Dendritic cell treated with granulocyte-macrophage colony-stimulating factor and Interleukin-4, amounts not matched to agents 40 ng/mL and 50 ng/mL, for 4 days (primary cell): Measurements from ENCODE around the gene PTPRN2.

Experiments
- H3K27ac Mint-ChIP-seq: one replicate; pipeline ENCODE4 v1.8.0; 2022; ENCODE audit warnings: mild to moderate bottlenecking, mixed read lengths
- H3K27me3 Mint-ChIP-seq: one replicate; pipeline ENCODE4 v1.8.0; 2022; ENCODE audit warnings: mild to moderate bottlenecking, mixed read lengths
- H3K36me3 Mint-ChIP-seq: one replicate; pipeline ENCODE4 v1.8.0; 2022; ENCODE audit warnings: low read depth, mixed read lengths
- H3K4me1 Mint-ChIP-seq: one replicate; pipeline ENCODE4 v1.8.0; 2022; ENCODE audit warnings: low read depth, mixed read lengths
- H3K4me3 Mint-ChIP-seq: one replicate; pipeline ENCODE4 v1.8.0; 2022; ENCODE audit warnings: mild to moderate bottlenecking, moderate library complexity, mixed read lengths
- H3K9me3 Mint-ChIP-seq: one replicate; pipeline ENCODE4 v1.8.0; 2022; ENCODE audit warnings: mixed read lengths
- intact Hi-C: fragments of 100-400 bp; cut with micrococcal nuclease; formaldehyde crosslinking; loops from one replicate; pipeline ENCODE4 v1.15.0; 2022

PTPRN2 gene

GRCh38 chr7:157930441-157930840 is 657.2 kb downstream of the PTPRN2 start:
- H3K4me3 Mint-ChIP-seq: no peak overlapping the region
- H3K27me3 Mint-ChIP-seq: peaks cover 5% of the 10 kb centered on the region
- peaks cover 48% of the 10 kb centered on the region for H3K9me3 Mint-ChIP-seq
- H3K36me3 Mint-ChIP-seq: no peaks in the 10 kb centered on the region
- no peak overlapping the region for H3K27ac Mint-ChIP-seq
- no peaks in the 10 kb centered on the region for H3K4me1 Mint-ChIP-seq
- intact Hi-C loops: no loop called here

GRCh38 chr7:157929671-157930070 is 658.0 kb downstream of the PTPRN2 start:
- peaks cover 5% of the 10 kb centered on the region for H3K27me3 Mint-ChIP-seq
- intact Hi-C loops: no loop called here
- H3K36me3 Mint-ChIP-seq: no peaks in the 10 kb centered on the region

DNA sequence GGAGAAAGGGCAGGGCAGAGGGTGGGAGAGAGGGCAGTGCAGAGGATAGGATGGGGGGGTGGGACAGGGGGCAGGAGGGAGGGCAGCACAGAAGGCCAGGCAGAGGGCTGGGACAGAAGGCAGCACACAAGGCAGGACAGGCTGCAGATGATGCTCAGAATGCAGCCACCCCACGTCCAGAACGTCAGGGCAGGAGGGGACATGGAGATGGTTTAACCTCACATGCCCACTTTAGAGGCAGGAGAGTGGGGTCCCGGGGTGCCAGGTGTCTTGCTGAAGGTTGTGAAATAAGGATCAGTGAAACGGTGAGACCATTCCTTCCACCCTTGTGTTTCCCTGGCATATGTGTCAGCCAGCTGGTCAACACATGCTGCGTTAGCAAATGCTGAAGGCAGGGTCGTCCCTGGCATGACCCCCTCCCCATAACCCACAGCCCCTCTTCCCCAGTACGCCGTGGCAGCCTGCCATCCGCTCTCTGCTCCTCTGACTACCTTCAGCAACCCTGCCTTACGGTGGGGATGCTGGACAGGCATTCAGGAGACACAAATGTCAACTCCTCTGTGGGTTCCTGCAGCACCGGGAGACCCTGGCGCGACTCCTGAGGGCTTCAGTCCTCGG is 658.7 kb downstream of the PTPRN2 start:
- Mint-ChIP-seq H3K36me3 (no peaks in the 10 kb centered on the region), H3K27me3 (peaks cover 5% of the 10 kb centered on the region), H3K4me3 (no peak overlapping the region), H3K9me3 (peaks cover 32% of the 10 kb centered on the region), H3K27ac (no peak overlapping the region), H3K4me1 (no peaks in the 10 kb centered on the region)
- intact Hi-C loops: no loop called here

More at GRCh38 chr7:157929671-157930070, 658.0 kb downstream of the PTPRN2 start:
- Mint-ChIP-seq H3K4me1 (no peaks in the 10 kb centered on the region), H3K9me3 (peaks cover 40% of the 10 kb centered on the region), H3K27ac (no peak overlapping the region), H3K4me3 (no peak overlapping the region)

DNA sequence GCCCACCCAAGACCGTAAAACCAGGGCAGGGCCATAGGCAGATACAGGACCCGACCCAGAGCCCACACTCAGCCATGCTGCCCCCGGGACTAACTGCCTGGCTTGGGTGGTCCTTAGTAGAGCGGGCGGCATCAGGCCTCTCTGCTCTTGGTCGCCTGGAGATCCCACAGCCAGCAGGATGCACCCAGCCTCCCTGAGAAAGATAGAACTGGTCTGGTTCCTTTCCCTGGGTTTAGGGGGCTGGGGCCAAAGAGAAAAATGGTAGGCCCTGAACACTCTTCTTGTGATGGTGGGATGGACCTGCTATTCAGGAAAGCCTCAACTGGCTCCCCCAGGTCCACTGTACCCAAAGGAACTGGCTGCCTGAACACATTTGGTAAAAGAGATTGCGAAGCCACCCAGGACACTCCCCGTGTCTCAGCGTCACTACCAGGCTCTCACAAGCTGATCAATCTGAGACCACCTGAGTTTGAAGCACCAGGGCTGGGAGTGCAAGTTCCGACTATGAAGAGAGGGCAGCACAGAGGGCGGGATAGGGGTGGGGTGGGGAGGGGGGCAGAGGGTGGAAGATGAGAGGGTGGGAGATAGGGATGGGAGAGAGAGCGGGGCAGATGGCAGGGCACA is 659.3 kb downstream of the PTPRN2 start:
- H3K9me3 Mint-ChIP-seq: peaks cover 26% of the 10 kb centered on the region
- H3K27ac Mint-ChIP-seq: no peak overlapping the region
- peaks cover 5% of the 10 kb centered on the region for H3K27me3 Mint-ChIP-seq
- no peaks in the 10 kb centered on the region for H3K36me3 Mint-ChIP-seq
- intact Hi-C loops: no loop called here
- no peak overlapping the region for H3K4me3 Mint-ChIP-seq
- H3K4me1 Mint-ChIP-seq: no peaks in the 10 kb centered on the region

GRCh38 chr7:157927313-157927925 is 660.2 kb downstream of the PTPRN2 start:
- no peak overlapping the region for H3K27ac Mint-ChIP-seq
- intact Hi-C loops: no loop called here
- no peak overlapping the region for H3K4me3 Mint-ChIP-seq
- no peaks in the 10 kb centered on the region for H3K36me3 Mint-ChIP-seq
- no peaks in the 10 kb centered on the region for H3K4me1 Mint-ChIP-seq
- peaks cover 17% of the 10 kb centered on the region for H3K9me3 Mint-ChIP-seq
- peaks cover 5% of the 10 kb centered on the region for H3K27me3 Mint-ChIP-seq

DNA sequence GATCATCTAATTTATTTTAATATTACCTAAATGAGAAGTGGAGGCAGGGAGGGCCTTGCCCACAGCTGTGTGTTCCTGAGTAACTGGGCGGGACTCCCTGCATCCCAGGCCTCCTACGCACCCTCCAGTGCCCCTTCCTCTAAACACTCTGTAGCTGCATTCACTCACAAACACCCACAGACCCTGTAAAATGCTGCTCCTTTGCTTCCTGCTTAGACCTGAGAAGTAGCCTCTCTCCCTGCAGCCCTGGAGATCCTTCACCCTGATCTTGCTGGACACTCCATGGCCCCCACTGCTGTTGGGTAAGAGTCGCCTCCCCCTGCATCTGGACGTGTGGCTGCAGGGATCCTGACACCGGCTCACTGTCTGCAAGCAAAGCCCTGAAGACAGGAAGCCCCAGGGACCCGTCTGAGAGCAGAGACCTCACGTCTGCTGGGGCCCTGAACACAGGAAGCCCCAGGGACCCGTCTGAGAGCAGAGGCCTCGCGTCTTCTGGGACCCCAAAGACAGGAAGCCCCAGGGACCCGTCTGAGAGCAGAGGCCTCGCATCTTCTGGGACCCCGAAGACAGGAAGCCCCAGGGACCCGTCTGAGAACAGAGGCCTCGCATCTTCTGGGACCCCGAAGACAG is 661.0 kb downstream of the PTPRN2 start:
- H3K27me3 Mint-ChIP-seq: peaks cover 5% of the 10 kb centered on the region
- no peak overlapping the region for H3K27ac Mint-ChIP-seq
- peaks cover 10% of the 10 kb centered on the region for H3K9me3 Mint-ChIP-seq
- no peaks in the 10 kb centered on the region for H3K4me1 Mint-ChIP-seq
- no peaks in the 10 kb centered on the region for H3K36me3 Mint-ChIP-seq
- no peak overlapping the region for H3K4me3 Mint-ChIP-seq
- intact Hi-C loops: no loop called here

DNA sequence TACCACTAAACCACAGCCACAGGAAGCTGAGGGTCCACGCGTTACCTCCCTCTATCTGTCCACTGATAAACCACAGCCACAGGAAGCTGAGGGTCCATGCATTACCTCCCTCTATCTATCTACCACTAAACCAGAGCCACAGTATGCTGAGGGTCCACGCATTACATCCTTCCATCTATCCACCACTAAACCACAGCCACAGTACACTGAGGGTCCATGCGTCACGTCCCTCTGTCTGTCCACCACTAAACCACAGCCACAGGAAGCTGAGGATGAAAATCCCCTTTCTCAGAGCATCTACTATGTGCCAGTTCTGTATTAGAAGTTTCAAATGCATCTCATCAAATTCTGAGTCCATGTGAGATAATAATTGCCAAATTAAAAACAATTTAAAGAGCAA is 661.5 kb downstream of the PTPRN2 start:
- H3K27ac Mint-ChIP-seq: no peak overlapping the region
- peaks cover 5% of the 10 kb centered on the region for H3K27me3 Mint-ChIP-seq
- H3K4me1 Mint-ChIP-seq: no peaks in the 10 kb centered on the region
- intact Hi-C loops: no loop called here
- peaks cover 4% of the 10 kb centered on the region for H3K9me3 Mint-ChIP-seq
- no peaks in the 10 kb centered on the region for H3K36me3 Mint-ChIP-seq
- no peak overlapping the region for H3K4me3 Mint-ChIP-seq

DNA sequence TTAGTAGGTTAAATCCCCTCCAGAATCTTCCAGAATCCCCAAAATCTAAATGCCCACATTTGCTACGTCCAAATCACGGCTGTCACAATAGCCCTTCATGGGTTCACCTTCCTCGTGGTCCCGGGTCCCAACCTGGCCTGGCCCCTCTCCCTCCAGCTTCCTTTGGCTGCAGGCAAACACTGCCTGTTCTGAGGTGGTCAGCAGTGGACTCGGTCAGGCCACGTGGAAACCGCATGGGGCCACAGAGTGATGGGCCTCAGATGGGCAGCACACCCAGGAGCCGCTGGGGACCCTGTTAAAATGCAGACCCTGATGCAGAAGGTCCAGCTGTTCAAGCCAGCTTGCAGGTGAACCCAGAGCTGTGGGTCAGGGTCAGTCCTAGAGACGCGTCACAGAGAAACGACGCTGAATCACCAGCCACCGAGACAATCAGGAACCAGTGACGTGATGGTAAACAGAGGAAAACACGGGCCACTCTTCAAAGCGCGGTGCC is 662.2 kb downstream of the PTPRN2 start:
- H3K9me3 Mint-ChIP-seq: no peaks in the 10 kb centered on the region
- no peak overlapping the region for H3K27ac Mint-ChIP-seq
- H3K4me3 Mint-ChIP-seq: no peak overlapping the region
- H3K27me3 Mint-ChIP-seq: peaks cover 5% of the 10 kb centered on the region
- intact Hi-C loops: no loop called here
- no peaks in the 10 kb centered on the region for H3K36me3 Mint-ChIP-seq
- H3K4me1 Mint-ChIP-seq: no peaks in the 10 kb centered on the region

DNA sequence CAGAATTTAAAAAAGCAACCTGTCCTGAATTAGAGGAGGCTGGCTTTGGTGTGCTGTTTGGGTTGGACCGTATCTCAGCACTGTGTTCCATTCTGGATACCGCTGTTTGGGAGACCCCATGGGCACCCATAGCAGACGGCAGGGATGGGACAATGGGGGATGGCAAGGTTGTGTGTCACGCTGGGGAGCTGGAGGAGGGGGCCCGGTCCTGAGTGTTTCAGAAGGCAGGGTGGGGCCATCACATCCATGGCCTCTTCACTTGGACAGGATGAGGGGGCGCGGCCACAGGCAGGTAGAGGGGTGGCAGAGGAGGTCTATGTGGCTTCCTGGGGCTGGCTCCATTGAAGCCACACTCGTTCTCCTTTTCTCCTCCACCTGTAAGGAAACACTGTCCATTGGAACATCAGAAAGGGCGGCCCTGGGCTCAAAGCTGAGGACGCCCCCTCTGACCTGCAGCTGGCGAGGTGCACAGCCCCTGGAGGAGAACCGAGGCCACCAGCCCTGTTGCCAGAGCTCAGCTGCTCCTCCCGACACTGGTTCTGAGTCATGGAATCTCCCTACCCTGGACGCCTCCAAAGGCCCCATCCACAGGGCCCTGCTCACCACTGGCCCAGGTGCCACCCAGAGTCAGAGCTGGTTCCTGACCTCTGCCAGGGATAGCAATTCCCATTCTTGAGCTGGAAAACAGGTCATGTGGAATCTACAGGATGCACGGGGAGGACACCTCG is 663.6 kb downstream of the PTPRN2 start:
- intact Hi-C loops: no loop called here
- Mint-ChIP-seq H3K4me3 (no peak overlapping the region), H3K27ac (no peak overlapping the region), H3K27me3 (peaks cover 5% of the 10 kb centered on the region), H3K4me1 (no peaks in the 10 kb centered on the region), H3K36me3 (no peaks in the 10 kb centered on the region), H3K9me3 (no peaks in the 10 kb centered on the region)

- intact Hi-C loops: no loop called here
- Mint-ChIP-seq H3K9me3 (no peaks in the 10 kb centered on the region), H3K27me3 (peaks cover 3% of the 10 kb centered on the region), H3K36me3 (no peaks in the 10 kb centered on the region), H3K4me1 (no peaks in the 10 kb centered on the region), H3K27ac (no peak overlapping the region), H3K4me3 (no peak overlapping the region)
Observed at GRCh38 chr7:157922576-157922975, 665.0 kb downstream of the PTPRN2 start.

GRCh38 chr7:157918326-157919080 is 669.1 kb downstream of the PTPRN2 start:
- H3K27me3 Mint-ChIP-seq: no peaks in the 10 kb centered on the region
- intact Hi-C loops: no loop called here
- H3K4me3 Mint-ChIP-seq: no peak overlapping the region
- H3K36me3 Mint-ChIP-seq: no peaks in the 10 kb centered on the region
- H3K9me3 Mint-ChIP-seq: peaks cover 9% of the 10 kb centered on the region
- H3K27ac Mint-ChIP-seq: no peak overlapping the region
- no peaks in the 10 kb centered on the region for H3K4me1 Mint-ChIP-seq

GRCh38 chr7:157916946-157917640 is 670.5 kb downstream of the PTPRN2 start:
- no peak overlapping the region for H3K4me3 Mint-ChIP-seq
- H3K4me1 Mint-ChIP-seq: no peaks in the 10 kb centered on the region
- intact Hi-C loops: no loop called here

DNA sequence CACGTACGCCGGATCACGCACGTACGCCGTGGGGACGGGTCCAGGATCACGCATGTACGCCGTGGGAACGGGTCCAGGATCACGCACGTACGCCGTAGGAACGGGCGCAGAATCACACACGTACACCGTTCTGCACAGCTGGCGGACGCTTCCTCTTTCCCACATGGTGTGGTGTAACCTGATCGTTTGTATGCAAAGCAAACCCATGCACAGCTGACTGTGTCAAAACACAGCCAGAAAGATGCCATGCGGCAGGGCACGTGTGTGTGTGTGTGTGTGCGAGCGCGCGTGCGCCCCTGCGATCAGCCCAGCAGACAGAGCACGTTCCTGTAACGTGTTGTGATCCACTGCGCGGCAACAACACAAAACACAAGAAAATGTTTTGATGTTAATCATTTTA is 677.2 kb downstream of the PTPRN2 start:
- peaks cover 9% of the 10 kb centered on the region for H3K9me3 Mint-ChIP-seq
- H3K36me3 Mint-ChIP-seq: no peaks in the 10 kb centered on the region
- intact Hi-C loops: no loop called here
- no peaks in the 10 kb centered on the region for H3K4me1 Mint-ChIP-seq
- H3K27me3 Mint-ChIP-seq: peaks cover 2% of the 10 kb centered on the region
- H3K4me3 Mint-ChIP-seq: no peak overlapping the region
- H3K27ac Mint-ChIP-seq: no peak overlapping the region

More at GRCh38 chr7:157916946-157917640, 670.5 kb downstream of the PTPRN2 start:
- Mint-ChIP-seq H3K36me3 (no peaks in the 10 kb centered on the region), H3K27ac (no peak overlapping the region), H3K9me3 (peaks cover 9% of the 10 kb centered on the region), H3K27me3 (no peaks in the 10 kb centered on the region)
